Esophagus muscularis mucosa (tissue), 4 donors: Measurements from ENCODE around the gene TLR8. TPM values are rescaled to one million over a fixed set of nuclear protein-coding genes. Genes with fewer than 3 reads are reported as not detected.

Experiments used
- DNase-seq: peaks from one replicate; pipeline ENCODE4 v3.0.0-alpha.2; 2017; ENCODE audit errors: extremely low spot score
- H3K27ac ChIP-seq, 4 donors: fragments of 200-600 bp; sonication (generic); replicated peaks in 1 of 4; 1 replicate in 3 of 4; 2 replicates in 1 of 4; pipeline ENCODE4 v1.5.1; 2016 to 2019; ENCODE audit warnings: mild to moderate bottlenecking in 1 of 4
- H3K27me3 ChIP-seq, 4 donors: fragments of 200-600 bp; sonication (generic); one replicate each; pipeline versions ENCODE4 v1.5.1 to v1.6.0; 2016 to 2019
- H3K36me3 ChIP-seq, 4 donors: fragments of 200-600 bp; sonication (generic); one replicate each; pipeline ENCODE4 v1.5.1; 2016 to 2019
- H3K4me1 ChIP-seq, 4 donors: fragments of 200-600 bp; sonication (generic); one replicate each; pipeline ENCODE4 v1.5.1; 2016 to 2019
- H3K4me3 ChIP-seq, 4 donors: fragments of 200-600 bp; sonication (generic); 1 replicate in 2 of 4; 2 replicates in 2 of 4; pipeline ENCODE4 v1.5.1; 2016 to 2019; ENCODE audit warnings: mild to moderate bottlenecking in 4 of 4, moderate library complexity in 1 of 4
- H3K9me3 ChIP-seq, 4 donors: fragments of 200-600 bp; sonication (generic); 1 replicate in 3 of 4; 2 replicates in 1 of 4; pipeline ENCODE4 v1.5.1; 2016 to 2019
- EP300 ChIP-seq: sonication (generic); formaldehyde crosslinking; IDR thresholded peaks from one replicate; pipeline ENCODE4 v1.6.1; 2017; ENCODE audit warnings: antibody characterized with exemption
- POLR2A ChIP-seq: fragments of 450-650 bp; IDR thresholded peaks from one replicate; pipeline ENCODE4 v1.6.1; 2017; ENCODE audit warnings: antibody characterized with exemption, moderate library complexity, mild to moderate bottlenecking, low read depth
- POLR2AphosphoS5 ChIP-seq, 2 donors: sonication (generic); formaldehyde crosslinking; IDR thresholded peaks; one replicate each; pipeline ENCODE4 v1.6.1; 2017; ENCODE audit warnings: antibody characterized with exemption in 2 of 2
- WGBS: methylation state at CpG from one replicate; pipeline ENCODE4 v1.1.5; 2018; 5-methylcytosine and 5-hydroxymethylcytosine counted together
- intact Hi-C: fragments of 100-400 bp; cut with DNase I; formaldehyde crosslinking; loops from one replicate; pipeline ENCODE4 v1.15.1; 2023
- total RNA-seq, 4 donors: library from RNA; depleted of rRNA; stranded (reverse); fragments of >200 nt; gene quantifications; one replicate each; pipeline versions ENCODE4 v1.1.0 to v1.2.1, GENCODE V29; 2016
- TF ChIP-seq, protein P1 (sequence below), 3 experiments: fragments of 200-600 bp in 2 of 3; fragments of 450-650 bp in 1 of 3; sonication (generic) in 2 of 3; IDR thresholded peaks; one replicate each; pipeline ENCODE4 v1.5.1; 2017 to 2019; ENCODE audit warnings: antibody characterized with exemption in 3 of 3, mild to moderate bottlenecking in 2 of 3, moderate library complexity in 1 of 3

Gene TLR8
- total RNA-seq, 4 donors from 2014 or later = 0.34 to 4.3 (median 1.8) TPM

- Histone ChIP-seq H3K27ac (no peak overlapping the region), H3K4me1 (peaks cover 0 to 24% (median 9%) of the 10 kb centered on the region in 4 donors), H3K4me3 (no peak overlapping the region), H3K27me3 (no peaks in the 10 kb centered on the region), H3K36me3 (no peaks in the 10 kb centered on the region), H3K9me3 (no peaks in the 10 kb centered on the region)
- WGBS = 68% methylated on average over 1 of the region's 1 CpG
- DNase-seq = no peak
- intact Hi-C loops = no loop called here
- TF ChIP-seq POLR2AphosphoS5 (IDR thresholded peaks at IDR 0.05) (no peak), EP300 (no peak), POLR2A (no peak)
- TF ChIP-seq, protein P1, sequence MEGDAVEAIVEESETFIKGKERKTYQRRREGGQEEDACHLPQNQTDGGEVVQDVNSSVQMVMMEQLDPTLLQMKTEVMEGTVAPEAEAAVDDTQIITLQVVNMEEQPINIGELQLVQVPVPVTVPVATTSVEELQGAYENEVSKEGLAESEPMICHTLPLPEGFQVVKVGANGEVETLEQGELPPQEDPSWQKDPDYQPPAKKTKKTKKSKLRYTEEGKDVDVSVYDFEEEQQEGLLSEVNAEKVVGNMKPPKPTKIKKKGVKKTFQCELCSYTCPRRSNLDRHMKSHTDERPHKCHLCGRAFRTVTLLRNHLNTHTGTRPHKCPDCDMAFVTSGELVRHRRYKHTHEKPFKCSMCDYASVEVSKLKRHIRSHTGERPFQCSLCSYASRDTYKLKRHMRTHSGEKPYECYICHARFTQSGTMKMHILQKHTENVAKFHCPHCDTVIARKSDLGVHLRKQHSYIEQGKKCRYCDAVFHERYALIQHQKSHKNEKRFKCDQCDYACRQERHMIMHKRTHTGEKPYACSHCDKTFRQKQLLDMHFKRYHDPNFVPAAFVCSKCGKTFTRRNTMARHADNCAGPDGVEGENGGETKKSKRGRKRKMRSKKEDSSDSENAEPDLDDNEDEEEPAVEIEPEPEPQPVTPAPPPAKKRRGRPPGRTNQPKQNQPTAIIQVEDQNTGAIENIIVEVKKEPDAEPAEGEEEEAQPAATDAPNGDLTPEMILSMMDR (IDR thresholded peaks at IDR 0.05) = no peak
Observed at GRCh38 chrX:12878536-12878935, 27.9 kb upstream of the TLR8 start.

DNA sequence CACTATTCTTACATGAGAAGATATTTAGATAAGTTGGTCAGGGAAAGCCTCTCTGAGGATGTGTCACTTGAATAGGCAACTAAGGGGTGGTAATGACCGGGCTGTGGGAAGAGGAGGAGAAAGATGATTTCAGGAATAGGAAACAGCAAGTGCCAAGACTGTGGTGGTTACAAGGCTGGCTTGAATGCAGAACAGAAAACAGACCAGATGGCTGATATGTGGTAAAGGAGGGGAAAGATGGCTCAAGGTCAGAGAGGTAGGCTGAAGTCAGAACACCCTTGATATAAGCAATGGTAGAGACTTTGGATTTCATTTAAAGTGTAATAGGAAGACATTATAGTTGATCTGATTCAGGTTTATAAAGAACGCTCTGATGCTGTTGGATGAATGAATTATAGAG, 24.5 kb upstream of the TLR8 start:
- no peak overlapping the region for H3K4me3 ChIP-seq
- intact Hi-C loops = no loop called here
- TF ChIP-seq POLR2A (no peak), EP300 (no peak), POLR2AphosphoS5 (IDR thresholded peaks at IDR 0.05) (no peak)
- TF ChIP-seq, protein P1 (IDR thresholded peaks at IDR 0.05) = no peak
- H3K9me3 ChIP-seq = no peaks in the 10 kb centered on the region
- DNase-seq = no peak
- 72% methylated on average over 2 of the region's 2 CpGs for WGBS
- no peak overlapping the region for H3K27ac ChIP-seq
- H3K4me1 ChIP-seq = peaks cover 0 to 12% (median 5%) of the 10 kb centered on the region in 4 donors
- no peaks in the 10 kb centered on the region for H3K36me3 ChIP-seq
- no peaks in the 10 kb centered on the region for H3K27me3 ChIP-seq

GRCh38 chrX:12885508-12885907, 20.9 kb upstream of the TLR8 start:
- no peaks in the 10 kb centered on the region for H3K27me3 ChIP-seq
- intact Hi-C loops = no loop called here
- WGBS = 59% methylated on average over 5 of the region's 5 CpGs
- no peak overlapping the region for H3K27ac ChIP-seq
- H3K4me1 ChIP-seq = no peaks in the 10 kb centered on the region
- H3K36me3 ChIP-seq = no peaks in the 10 kb centered on the region
- TF ChIP-seq POLR2AphosphoS5 (IDR thresholded peaks at IDR 0.05) = no peak
- TF ChIP-seq, protein P1 (IDR thresholded peaks at IDR 0.05) = no peak
- no peak for TF ChIP-seq POLR2A
- TF ChIP-seq EP300 = no peak
- H3K4me3 ChIP-seq = no peak overlapping the region
- DNase-seq = no peak
- H3K9me3 ChIP-seq = no peaks in the 10 kb centered on the region

- WGBS = 94% methylated on average over 3 of the region's 3 CpGs
- TF ChIP-seq EP300 = no peak
- no peak for TF ChIP-seq POLR2A
- TF ChIP-seq, protein P1 (IDR thresholded peaks at IDR 0.05) = no peak
- TF ChIP-seq POLR2AphosphoS5 (IDR thresholded peaks at IDR 0.05) = no peak
Observed at GRCh38 chrX:12886545-12886944, 19.9 kb upstream of the TLR8 start.

GRCh38 chrX:12887141-12887540, 19.3 kb upstream of the TLR8 start:
- no peak overlapping the region for H3K27ac ChIP-seq
- no peaks in the 10 kb centered on the region for H3K4me1 ChIP-seq
- intact Hi-C loops = no loop called here

More at GRCh38 chrX:12886545-12886944, 19.9 kb upstream of the TLR8 start:
- H3K4me3 ChIP-seq = no peak overlapping the region
- intact Hi-C loops = no loop called here
- DNase-seq = no peak
- no peaks in the 10 kb centered on the region for H3K9me3 ChIP-seq
- H3K36me3 ChIP-seq = no peaks in the 10 kb centered on the region
- H3K27me3 ChIP-seq = no peaks in the 10 kb centered on the region
- H3K27ac ChIP-seq = no peak overlapping the region
- no peaks in the 10 kb centered on the region for H3K4me1 ChIP-seq

More at GRCh38 chrX:12887141-12887540, 19.3 kb upstream of the TLR8 start:
- Histone ChIP-seq H3K4me3 (no peak overlapping the region), H3K36me3 (no peaks in the 10 kb centered on the region), H3K9me3 (no peaks in the 10 kb centered on the region), H3K27me3 (no peaks in the 10 kb centered on the region)
- TF ChIP-seq POLR2A = no peak
- no peak for TF ChIP-seq EP300
- TF ChIP-seq, protein P1 (IDR thresholded peaks at IDR 0.05) = no peak
- no peak for TF ChIP-seq POLR2AphosphoS5 (IDR thresholded peaks at IDR 0.05)
- no peak for DNase-seq
- 84% methylated on average over 2 of the region's 2 CpGs for WGBS
